Stimulated activated naive CD8-positive, alpha-beta T cell treated with anti-CD3 and anti-CD28 coated beads, Interleukin-15, Interleukin-2, amounts not matched to agents 100 U/mL and 50 U/mL, for 24 hours (primary cell): ENCODE data around the gene LDLRAD4.

Experiments
- ATAC-seq: fragments of 150-1000 bp; cut with Tn5 transposase; one replicate; pipeline ENCODE4 v1.10.0; 2021
- DNase-seq: peaks from one replicate; pipeline ENCODE4 v3.0.0; 2021

Gene LDLRAD4

GRCh38 chr18:13309031-13309747 is 90.6 kb downstream of the LDLRAD4 start:
- no peak for DNase-seq
- peak; percentile 19 for ATAC-seq

- DNase-seq (no peak), ATAC-seq (no peak)
Measured at GRCh38 chr18:13309748-13310670, 91.4 kb downstream of the LDLRAD4 start.

- DNase-seq, result no peak
- ATAC-seq, result no peak
Measured at GRCh38 chr18:13311193-13311592, 92.6 kb downstream of the LDLRAD4 start.

GRCh38 chr18:13312515-13312914 is 94.0 kb downstream of the LDLRAD4 start:
- no peak for DNase-seq
- ATAC-seq, result no peak

GRCh38 chr18:13313006-13313686 is 94.6 kb downstream of the LDLRAD4 start:
- ATAC-seq (peak; percentile 57), DNase-seq (peak; percentile 24)

- ATAC-seq (no peak), DNase-seq (no peak)
Measured at GRCh38 chr18:13315000-13315399, 96.4 kb downstream of the LDLRAD4 start.

GRCh38 chr18:13316063-13316462 is 97.5 kb downstream of the LDLRAD4 start:
- no peak for DNase-seq
- ATAC-seq, result no peak

- DNase-seq, result no peak
- ATAC-seq, result no peak
Measured at GRCh38 chr18:13317801-13318200, 99.2 kb downstream of the LDLRAD4 start.

GRCh38 chr18:13318731-13319501 is 100.4 kb downstream of the LDLRAD4 start:
- DNase-seq, result peak; percentile 30
- peak; percentile 79 for ATAC-seq

- no peak for DNase-seq
- no peak for ATAC-seq
Measured at GRCh38 chr18:13319629-13320028, 101.1 kb downstream of the LDLRAD4 start.

GRCh38 chr18:13320096-13320495 is 101.5 kb downstream of the LDLRAD4 start:
- ATAC-seq (no peak), DNase-seq (no peak)

GRCh38 chr18:13320891-13321425 is 102.4 kb downstream of the LDLRAD4 start:
- DNase-seq (no peak), ATAC-seq (no peak)

- no peak for DNase-seq
Measured at GRCh38 chr18:13321923-13322322, 103.4 kb downstream of the LDLRAD4 start.

GRCh38 chr18:13323186-13323585 is 104.6 kb downstream of the LDLRAD4 start:
- no peak for DNase-seq
- ATAC-seq, result no peak

More at GRCh38 chr18:13321923-13322322, 103.4 kb downstream of the LDLRAD4 start:
- ATAC-seq, result no peak

GRCh38 chr18:13324880-13325279 is 106.3 kb downstream of the LDLRAD4 start:
- DNase-seq (no peak), ATAC-seq (no peak)

GRCh38 chr18:13328213-13328612 is 109.7 kb downstream of the LDLRAD4 start:
- DNase-seq (no peak), ATAC-seq (no peak)

- ATAC-seq (no peak), DNase-seq (no peak)
Measured at GRCh38 chr18:13330996-13331395, 112.4 kb downstream of the LDLRAD4 start.

GRCh38 chr18:13331846-13332245 is 113.3 kb downstream of the LDLRAD4 start:
- DNase-seq (no peak), ATAC-seq (no peak)

- ATAC-seq (no peak), DNase-seq (no peak)
Measured at GRCh38 chr18:13332874-13333273, 114.3 kb downstream of the LDLRAD4 start.

- ATAC-seq (no peak), DNase-seq (no peak)
Measured at GRCh38 chr18:13335903-13336302, 117.3 kb downstream of the LDLRAD4 start.

- ATAC-seq, result no peak
Measured at GRCh38 chr18:13336841-13337240, 118.3 kb downstream of the LDLRAD4 start.

GRCh38 chr18:13337369-13337768 is 118.8 kb downstream of the LDLRAD4 start:
- DNase-seq (no peak), ATAC-seq (no peak)

More at GRCh38 chr18:13336841-13337240, 118.3 kb downstream of the LDLRAD4 start:
- DNase-seq, result no peak
